PFSK-1 (cell line): ENCODE data around the gene C16orf54.

Source experiments
- POLR2AphosphoS5 ChIP-seq: IDR thresholded peaks from 2 replicates; pipeline ENCODE4 v1.6.1; 2012; ENCODE audit warnings: low read depth, mild to moderate bottlenecking, control low read depth, low read length, moderate library complexity
- REST ChIP-seq, 2 experiments: IDR thresholded peaks; 2 replicates each; pipeline versions ENCODE4 v1.6.1 to v1.8.0; 2011 to 2012; ENCODE audit warnings: low read depth in 2 of 2, low read length in 2 of 2, control low read depth in 1 of 2, inconsistent platforms in 1 of 2, mild to moderate bottlenecking in 1 of 2, moderate library complexity in 1 of 2; ENCODE audit not compliant: insufficient read depth in 1 of 2
- SIN3A ChIP-seq: IDR thresholded peaks from 2 replicates; pipeline ENCODE4 v1.6.1; 2012; ENCODE audit warnings: mild to moderate bottlenecking, low read length, moderate library complexity, borderline replicate concordance; ENCODE audit not compliant: insufficient read depth

- TF ChIP-seq POLR2AphosphoS5 (no peak), REST (IDR thresholded peaks at IDR 0.05; ENCODE audit: insufficient read depth in 1 of 2, low read depth in 2 of 2, low read length in 2 of 2) (no peak), SIN3A (no peak)
These were observed 30.8 kb downstream of the C16orf54 start for GRCh38 chr16:29714972-29715371.
